PC-3 (cell line): ENCODE data around the gene SLC7A5. TPM values are rescaled to one million over a fixed set of nuclear protein-coding genes. Genes with fewer than 3 reads are reported as not detected.

ENCODE experiments used
- ATAC-seq: fragments of 200-7000 bp; cut with Tn5 transposase; 2 replicates; pipeline ENCODE4 v1.9.1; 2020; ENCODE audit warnings: mild to moderate bottlenecking, moderate library complexity
- BruUV-seq: library from RNA; stranded (reverse); fragments of 400-500 nt; replicated peaks from 2 replicates; lab custom pipeline; 2021; lab: Mats Ljungman, UMichigan
- CTCF ChIA-PET: fragments of 300-600 bp; sonication (Branson Sonifier 250); formaldehyde crosslinking; loops from one replicate; lab custom pipeline; 2022; ENCODE audit warnings: antibody characterized with exemption; lab: Charles Lee
- POLR2A ChIA-PET: fragments of 300-600 bp; sonication (Branson Sonifier 250); formaldehyde crosslinking; loops from one replicate; lab custom pipeline; 2022; ENCODE audit warnings: antibody characterized with exemption; ENCODE audit not compliant: unreplicated experiment; lab: Charles Lee
- DNase-seq: peaks from one replicate; pipeline ENCODE4 v3.0.0-alpha.2; 2015
- H2AFZ ChIP-seq: fragments of 300-600 bp; sonication (generic); 2 replicates; pipeline ENCODE4 v1.6.0; 2016; ENCODE audit warnings: antibody characterized with exemption, low read length
- H3F3A ChIP-seq: fragments of 300-600 bp; sonication (generic); one replicate; pipeline ENCODE4 v1.6.0; 2017; ENCODE audit warnings: antibody characterized with exemption, low read length, control low read depth, mild to moderate bottlenecking; ENCODE audit not compliant: unreplicated experiment
- H3K27ac ChIP-seq: fragments of 300-600 bp; sonication (generic); 2 replicates; pipeline ENCODE4 v1.5.1; 2016; ENCODE audit warnings: mild to moderate bottlenecking, low read length
- H3K27me3 ChIP-seq: fragments of 300-600 bp; sonication (generic); 2 replicates; pipeline ENCODE4 v1.6.1; 2016; ENCODE audit warnings: low read length, mixed read lengths
- H3K36me3 ChIP-seq: fragments of 300-600 bp; sonication (generic); 2 replicates; pipeline ENCODE4 v1.6.1; 2016; ENCODE audit warnings: low read depth, mixed run types, low read length, mixed read lengths
- H3K4me1 ChIP-seq: fragments of 300-600 bp; sonication (generic); 2 replicates; pipeline ENCODE4 v1.5.1; 2016; ENCODE audit warnings: low read length; ENCODE audit not compliant: insufficient read depth
- H3K4me2 ChIP-seq: fragments of 300-600 bp; sonication (generic); 2 replicates; pipeline ENCODE4 v1.6.0; 2016; ENCODE audit warnings: low read length
- H3K4me3 ChIP-seq: fragments of 300-600 bp; sonication (generic); 2 replicates; pipeline ENCODE4 v1.5.1; 2016; ENCODE audit warnings: mild to moderate bottlenecking, low read length, mixed read lengths
- H3K79me2 ChIP-seq: fragments of 300-600 bp; sonication (generic); 2 replicates; pipeline ENCODE4 v1.6.1; 2017; ENCODE audit warnings: low read length, mixed read lengths
- H3K9ac ChIP-seq: fragments of 300-600 bp; sonication (generic); 2 replicates; pipeline ENCODE4 v1.6.0; 2016; ENCODE audit warnings: mild to moderate bottlenecking, low read length
- H3K9me2 ChIP-seq: fragments of 300-600 bp; sonication (generic); replicated peaks from 2 replicates; pipeline ENCODE4 v1.6.1; 2016; ENCODE audit warnings: mixed run types, low read length, mixed read lengths
- H3K9me3 ChIP-seq: fragments of 300-600 bp; sonication (generic); 2 replicates; pipeline ENCODE4 v1.6.1; 2016; ENCODE audit warnings: low read length, mixed read lengths
- H4K20me1 ChIP-seq: fragments of 300-600 bp; sonication (generic); 2 replicates; pipeline ENCODE4 v1.6.1; 2016; ENCODE audit warnings: low read length, mixed read lengths
- EZH2 ChIP-seq: fragments of 300-600 bp; sonication (generic); IDR thresholded peaks from one replicate; pipeline ENCODE4 v1.6.1; 2017; ENCODE audit warnings: antibody characterized with exemption, mild to moderate bottlenecking, low read length; ENCODE audit not compliant: unreplicated experiment
- EZH2phosphoT487 ChIP-seq: fragments of 300-600 bp; sonication (generic); IDR thresholded peaks from 2 replicates; pipeline ENCODE4 v1.6.1; 2018; ENCODE audit warnings: mild to moderate bottlenecking, antibody characterized with exemption, low read length, borderline replicate concordance
- intact Hi-C: fragments of 100-400 bp; cut with micrococcal nuclease; formaldehyde crosslinking; loops from 2 replicates; pipeline ENCODE4 v1.9.0; 2023
- total RNA-seq: library from RNA; depleted of rRNA; stranded (reverse); fragments of >200 nt; gene quantifications from 2 replicates; pipeline ENCODE4 v1.2.3, GENCODE V29; 2014
- TF ChIP-seq, protein P1 (sequence below): fragments of 300-600 bp; sonication (generic); conservative IDR thresholded peaks from 2 replicates; pipeline ENCODE4 v1.5.1; 2017; ENCODE audit warnings: antibody characterized with exemption, low read depth, mild to moderate bottlenecking, low read length

Gene SLC7A5
- total RNA-seq, 1 experiment from 2014 or later = 93.2 TPM

DNA sequence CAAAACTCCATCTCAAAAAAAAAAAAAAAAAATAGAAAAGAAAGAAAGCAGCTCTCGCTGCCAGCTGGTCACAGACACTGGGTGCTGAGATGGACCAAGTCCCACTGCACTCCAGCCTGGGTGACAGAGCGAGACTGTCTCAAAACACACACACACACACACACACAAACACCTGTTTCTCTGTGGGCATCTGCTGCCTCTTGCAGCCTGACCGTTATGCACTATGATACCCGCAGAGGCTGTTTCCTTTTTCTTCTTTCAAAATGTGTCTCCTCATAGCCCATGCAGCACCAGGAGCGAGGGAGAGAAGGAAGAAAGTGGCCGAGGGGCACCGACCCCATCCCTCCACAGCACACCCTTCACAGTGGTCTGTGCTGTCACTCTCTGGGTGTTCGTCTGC is 66.6 kb downstream of the SLC7A5 start:
- H3K9me2 ChIP-seq = no peaks in the 10 kb centered on the region
- TF ChIP-seq EZH2phosphoT487 (no peak), EZH2 (no peak)
- TF ChIP-seq, protein P1, sequence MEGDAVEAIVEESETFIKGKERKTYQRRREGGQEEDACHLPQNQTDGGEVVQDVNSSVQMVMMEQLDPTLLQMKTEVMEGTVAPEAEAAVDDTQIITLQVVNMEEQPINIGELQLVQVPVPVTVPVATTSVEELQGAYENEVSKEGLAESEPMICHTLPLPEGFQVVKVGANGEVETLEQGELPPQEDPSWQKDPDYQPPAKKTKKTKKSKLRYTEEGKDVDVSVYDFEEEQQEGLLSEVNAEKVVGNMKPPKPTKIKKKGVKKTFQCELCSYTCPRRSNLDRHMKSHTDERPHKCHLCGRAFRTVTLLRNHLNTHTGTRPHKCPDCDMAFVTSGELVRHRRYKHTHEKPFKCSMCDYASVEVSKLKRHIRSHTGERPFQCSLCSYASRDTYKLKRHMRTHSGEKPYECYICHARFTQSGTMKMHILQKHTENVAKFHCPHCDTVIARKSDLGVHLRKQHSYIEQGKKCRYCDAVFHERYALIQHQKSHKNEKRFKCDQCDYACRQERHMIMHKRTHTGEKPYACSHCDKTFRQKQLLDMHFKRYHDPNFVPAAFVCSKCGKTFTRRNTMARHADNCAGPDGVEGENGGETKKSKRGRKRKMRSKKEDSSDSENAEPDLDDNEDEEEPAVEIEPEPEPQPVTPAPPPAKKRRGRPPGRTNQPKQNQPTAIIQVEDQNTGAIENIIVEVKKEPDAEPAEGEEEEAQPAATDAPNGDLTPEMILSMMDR = no peak
- no peaks in the 10 kb centered on the region for H3K27me3 ChIP-seq
- peaks cover 18% of the 10 kb centered on the region for H3K4me1 ChIP-seq
- H3K4me3 ChIP-seq = no peak overlapping the region
- H3K4me2 ChIP-seq = no peak overlapping the region
- H3K9ac ChIP-seq = no peak overlapping the region
- DNase-seq (no peak), ATAC-seq (no peak)
- H2AFZ ChIP-seq = no peak overlapping the region
- no peaks in the 10 kb centered on the region for H3K36me3 ChIP-seq
- no TSS peak for BruUV-seq
- POLR2A ChIA-PET = interaction anchor here (0.6 kb wide), 1 partner anchor 24 kb away, joined by 5 read pairs; no protein-coding TSS in a partner anchor
- CTCF ChIA-PET = no interaction called here
- no peaks in the 10 kb centered on the region for H3F3A ChIP-seq
- H4K20me1 ChIP-seq = no peaks in the 10 kb centered on the region
- no peaks in the 10 kb centered on the region for H3K9me3 ChIP-seq
- H3K27ac ChIP-seq = no peak overlapping the region
- no peaks in the 10 kb centered on the region for H3K79me2 ChIP-seq
- intact Hi-C loops = no loop called here

DNA sequence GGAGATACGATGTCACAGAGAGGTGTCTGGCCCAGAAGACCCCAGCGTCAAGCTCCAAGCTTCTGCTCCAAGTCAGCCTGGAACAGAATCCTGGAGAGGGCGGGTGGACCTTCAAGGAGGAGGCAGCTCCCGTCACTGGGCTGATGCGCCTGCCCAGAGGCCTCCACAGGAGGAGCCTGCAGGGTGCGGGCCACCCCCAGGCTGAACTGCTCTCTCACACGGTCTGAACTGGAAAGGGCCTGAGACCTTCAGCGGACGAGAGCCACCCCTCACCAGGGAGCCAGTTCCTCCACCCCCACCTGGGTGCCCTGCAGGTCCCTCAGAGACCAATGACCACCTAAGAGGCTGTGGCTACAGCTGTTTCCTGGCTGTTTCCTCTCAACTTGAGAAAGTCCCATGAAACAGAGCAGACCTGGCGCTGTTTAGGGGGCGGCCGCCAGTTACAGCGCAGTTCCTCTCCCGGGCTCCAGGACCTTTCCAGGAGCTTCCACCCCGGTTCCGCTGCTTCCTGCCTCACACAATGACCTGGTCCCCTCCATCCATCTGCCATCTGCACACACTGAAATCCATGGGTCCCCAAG is 67.5 kb downstream of the SLC7A5 start:
- Histone ChIP-seq H3K9me3 (no peaks in the 10 kb centered on the region), H3K9me2 (no peaks in the 10 kb centered on the region), H2AFZ (no peak overlapping the region), H3K27me3 (no peaks in the 10 kb centered on the region), H3K27ac (no peak overlapping the region), H3K4me3 (no peak overlapping the region), H3K9ac (no peak overlapping the region), H3F3A (no peaks in the 10 kb centered on the region), H3K4me1 (peaks cover 10% of the 10 kb centered on the region; the same call in 1 of the 2 replicates), H3K4me2 (no peak overlapping the region), H3K36me3 (no peaks in the 10 kb centered on the region), H4K20me1 (no peaks in the 10 kb centered on the region), H3K79me2 (no peaks in the 10 kb centered on the region)
- ATAC-seq (no peak), DNase-seq (no peak)
- intact Hi-C loops = no loop called here
- TF ChIP-seq, protein P1 = no peak
- TF ChIP-seq EZH2 (no peak), EZH2phosphoT487 (no peak)
- no TSS peak for BruUV-seq
- CTCF ChIA-PET = no interaction called here
- POLR2A ChIA-PET = no interaction called here

DNA sequence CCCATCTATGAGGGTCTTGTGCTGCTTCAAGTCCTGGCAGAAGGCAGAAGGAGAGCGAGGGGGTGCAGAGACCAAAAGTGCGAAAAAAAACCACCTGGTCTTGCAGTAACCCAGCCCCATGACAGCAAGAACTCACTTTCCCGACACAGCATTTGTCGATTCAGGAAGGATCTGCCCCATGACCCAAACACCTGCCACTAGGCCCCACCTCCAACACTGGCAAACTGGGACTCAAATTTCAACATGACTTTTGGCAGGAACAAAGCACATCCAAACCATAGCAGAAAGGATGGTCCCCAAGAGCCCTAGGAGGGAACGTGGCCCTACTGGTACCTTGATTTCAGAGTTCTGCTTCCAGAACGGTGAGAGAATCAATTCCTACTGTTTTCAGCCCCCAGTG is 68.8 kb downstream of the SLC7A5 start:
- H3K9me3 ChIP-seq = no peaks in the 10 kb centered on the region
- BruUV-seq = no TSS peak
- no peaks in the 10 kb centered on the region for H3K4me1 ChIP-seq
- H3K36me3 ChIP-seq = no peaks in the 10 kb centered on the region
- TF ChIP-seq EZH2phosphoT487 (no peak), EZH2 (no peak)
- TF ChIP-seq, protein P1 = no peak
- H4K20me1 ChIP-seq = no peaks in the 10 kb centered on the region
- ChIA-PET POLR2A (no interaction called here), CTCF (no interaction called here)
- ATAC-seq (no peak), DNase-seq (no peak)
- H3F3A ChIP-seq = no peaks in the 10 kb centered on the region
- H3K9me2 ChIP-seq = no peaks in the 10 kb centered on the region
- intact Hi-C loops = no loop called here
- H3K79me2 ChIP-seq = no peaks in the 10 kb centered on the region
- no peak overlapping the region for H3K4me3 ChIP-seq
- no peaks in the 10 kb centered on the region for H3K27me3 ChIP-seq
- no peak overlapping the region for H3K9ac ChIP-seq
- no peak overlapping the region for H2AFZ ChIP-seq
- no peak overlapping the region for H3K27ac ChIP-seq
- no peak overlapping the region for H3K4me2 ChIP-seq
